OCI-LY1 (cell line): ENCODE measurements around the gene TBC1D7.

ENCODE experiments used
- CTCF ChIP-seq: fragments of 200-600 bp; sonication (generic), shearing (Covaris generic); IDR thresholded peaks from 2 replicates; pipeline ENCODE4 v1.5.1; 2017; ENCODE audit warnings: mild to moderate bottlenecking, antibody characterized with exemption, low read length, moderate library complexity, mixed read lengths
- EZH2 ChIP-seq: fragments of 200-600 bp; sonication (generic), shearing (Covaris generic); IDR thresholded peaks from 2 replicates; pipeline ENCODE4 v1.8.0; 2017; ENCODE audit warnings: borderline replicate concordance, mixed run types, mild to moderate bottlenecking, antibody characterized with exemption, low read length, moderate library complexity, mixed read lengths

DNA sequence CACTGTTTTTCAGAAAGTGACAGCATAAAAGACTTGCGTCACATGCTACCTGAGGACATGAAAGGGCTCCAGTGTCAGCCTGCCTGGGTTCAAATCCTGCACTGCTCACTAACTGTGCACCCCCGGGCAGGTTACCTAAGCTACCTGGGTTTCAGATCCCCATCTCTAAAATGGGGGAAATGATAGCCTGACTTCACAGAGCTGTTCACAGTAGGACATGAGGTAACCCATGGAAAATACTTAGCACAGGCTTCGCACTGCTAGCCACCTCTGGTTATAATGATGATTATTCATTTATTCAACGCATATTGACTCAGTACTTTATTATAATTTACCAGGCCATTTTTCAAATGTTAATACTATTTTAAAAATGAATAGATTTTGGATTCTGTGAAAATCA, 23.0 kb downstream of the TBC1D7 start:
- TF ChIP-seq CTCF = no peak
- TF ChIP-seq EZH2 = no peak
